GM18505 (cell line): ENCODE measurements around the gene ALDH1A3.

Experiments
- ATAC-seq: cut with Tn5 transposase; IDR thresholded peaks from one replicate; pipeline ENCODE4 v1.9.1; 2021; ENCODE audit not compliant: unreplicated experiment
- POLR2A ChIP-seq: IDR thresholded peaks from 4 replicates; pipeline ENCODE4 v1.6.1; 2011; ENCODE audit warnings: borderline replicate concordance; ENCODE audit not compliant: insufficient read depth, insufficient read length; ENCODE audit errors: extremely low read depth

Gene ALDH1A3

DNA sequence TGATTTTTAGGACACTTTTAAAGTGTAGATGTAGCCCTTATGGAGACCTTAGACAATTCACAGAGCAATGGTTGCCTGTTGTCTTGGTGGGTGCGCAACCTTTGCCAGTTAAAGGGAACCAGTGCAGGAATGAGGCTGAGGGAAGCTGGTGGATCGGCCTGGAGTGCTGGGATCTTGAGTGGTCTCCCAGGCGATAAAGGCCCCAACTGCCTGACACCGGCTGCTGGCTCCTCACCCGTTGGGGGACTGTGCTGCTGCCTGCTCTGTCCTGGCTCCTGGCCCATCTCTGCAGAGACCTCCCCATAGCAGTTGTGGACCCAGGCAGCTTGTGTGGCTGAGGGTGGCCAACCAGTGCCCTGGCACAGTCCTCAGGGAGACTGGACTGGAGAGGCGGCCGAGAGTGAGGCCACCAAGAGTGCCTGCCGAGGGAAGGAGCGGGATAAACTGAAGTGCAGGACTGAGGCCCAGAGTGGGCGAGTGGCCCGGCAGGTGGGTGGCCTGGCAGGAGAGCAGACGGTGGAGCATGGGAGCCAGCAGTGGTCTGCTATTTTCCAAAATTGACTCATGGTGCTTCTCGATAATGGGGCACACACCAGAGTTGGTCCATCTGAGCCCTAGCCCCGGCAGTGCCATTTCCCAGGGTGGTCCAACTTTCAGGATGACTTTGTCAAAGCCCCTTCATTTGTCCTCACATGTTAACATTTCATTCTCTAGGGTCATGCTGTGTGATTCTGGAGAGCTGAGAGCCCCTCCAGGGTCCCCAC is 2.1 kb downstream of the ALDH1A3 start:
- TF ChIP-seq POLR2A = no peak
- ATAC-seq = no peak

DNA sequence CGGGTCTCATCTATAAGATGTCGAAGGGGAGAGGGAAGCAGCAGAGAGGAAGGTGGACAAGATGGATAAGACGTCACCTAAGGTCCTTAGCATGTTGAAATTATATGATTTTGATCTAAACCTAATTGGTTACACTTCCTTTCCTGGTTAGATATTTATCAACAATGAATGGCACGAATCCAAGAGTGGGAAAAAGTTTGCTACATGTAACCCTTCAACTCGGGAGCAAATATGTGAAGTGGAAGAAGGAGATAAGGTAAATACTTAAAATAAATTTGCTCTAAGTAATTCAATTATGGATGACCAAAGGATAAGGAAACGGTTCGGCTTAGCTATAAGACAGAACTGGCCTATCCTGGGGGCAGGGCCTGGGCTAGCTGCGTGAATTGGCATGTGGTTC is 5.5 kb downstream of the ALDH1A3 start:
- no peak for ATAC-seq
- no peak for TF ChIP-seq POLR2A

DNA sequence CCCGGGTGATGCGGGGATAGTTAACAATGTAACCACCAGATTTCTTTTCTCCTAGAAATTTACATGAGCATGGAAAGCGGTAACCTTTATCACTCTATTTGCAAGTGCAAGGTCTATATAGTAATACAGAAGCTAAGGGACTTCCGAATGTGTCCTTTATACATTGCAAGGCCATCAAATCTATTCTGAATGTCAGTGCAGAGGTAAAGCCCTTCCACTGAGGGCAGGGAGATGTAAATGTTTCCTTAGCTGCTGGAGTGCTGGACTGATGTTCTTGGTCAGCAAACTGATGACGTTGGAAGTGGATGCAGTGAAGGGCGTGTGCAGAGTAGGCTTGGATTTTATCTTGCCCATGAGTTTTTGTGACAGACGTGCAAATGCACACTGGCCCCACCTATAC is 6.2 kb downstream of the ALDH1A3 start:
- ATAC-seq = no peak
- TF ChIP-seq POLR2A = no peak

DNA sequence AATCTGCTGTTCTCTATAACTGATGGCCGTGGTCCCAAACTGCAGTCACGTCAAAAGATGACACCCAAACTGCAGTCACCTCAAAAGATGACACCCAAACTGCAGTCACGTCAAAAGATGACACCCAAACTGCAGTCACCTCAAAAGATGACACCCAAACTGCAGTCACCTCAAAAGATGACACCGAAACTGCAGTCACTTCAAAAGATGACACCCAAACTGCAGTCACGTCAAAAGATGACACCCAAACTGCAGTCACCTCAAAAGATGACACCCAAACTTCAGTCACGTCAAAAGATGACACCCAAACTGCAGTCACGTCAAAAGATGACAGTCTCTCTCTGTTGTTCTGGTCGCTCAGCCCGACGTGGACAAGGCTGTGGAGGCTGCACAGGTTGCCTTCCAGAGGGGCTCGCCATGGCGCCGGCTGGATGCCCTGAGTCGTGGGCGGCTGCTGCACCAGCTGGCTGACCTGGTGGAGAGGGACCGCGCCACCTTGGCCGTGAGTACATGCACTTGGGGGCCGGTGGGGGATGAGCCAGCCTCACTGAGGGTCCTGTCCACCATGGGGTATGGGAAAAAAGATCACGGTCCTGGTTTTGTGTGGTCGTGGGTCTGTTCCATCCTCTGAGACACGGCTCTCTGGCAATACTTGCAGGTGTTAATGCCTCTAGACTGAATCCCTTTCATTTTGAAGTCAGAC is 7.7 kb downstream of the ALDH1A3 start:
- no peak for TF ChIP-seq POLR2A
- no peak for ATAC-seq

DNA sequence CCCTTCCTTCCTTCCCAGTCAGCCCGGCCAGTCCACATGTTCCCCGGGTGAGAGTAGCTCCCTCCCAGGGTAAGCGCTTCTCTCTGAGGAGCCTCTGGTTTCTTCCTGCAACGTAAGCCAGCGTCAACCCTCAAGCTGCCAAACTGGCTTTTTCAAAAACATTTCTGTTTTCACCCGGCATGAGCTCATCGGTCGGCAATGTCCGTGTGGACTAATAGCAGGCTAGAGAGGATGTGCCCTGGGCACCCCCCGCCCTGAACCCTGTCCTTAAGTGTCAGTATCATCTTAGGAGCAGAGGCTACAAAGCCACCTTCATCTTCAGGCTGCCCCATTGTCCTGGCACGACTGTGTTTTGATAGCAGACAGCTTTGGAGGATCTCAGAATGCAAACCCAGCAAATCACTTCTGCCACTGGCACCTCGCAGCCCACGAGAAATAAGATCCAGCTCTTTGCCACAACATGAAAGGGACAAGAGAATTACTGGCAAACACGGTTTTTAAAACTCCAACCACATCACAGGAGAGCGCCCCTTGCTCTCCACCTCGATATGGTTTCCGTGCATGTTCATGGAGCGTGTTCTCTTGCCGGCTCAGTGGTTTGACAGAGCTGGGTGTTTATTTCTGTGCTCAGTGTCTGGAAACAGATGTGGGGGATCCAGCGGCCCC is 9.9 kb downstream of the ALDH1A3 start:
- no peak for ATAC-seq
- TF ChIP-seq POLR2A = no peak

DNA sequence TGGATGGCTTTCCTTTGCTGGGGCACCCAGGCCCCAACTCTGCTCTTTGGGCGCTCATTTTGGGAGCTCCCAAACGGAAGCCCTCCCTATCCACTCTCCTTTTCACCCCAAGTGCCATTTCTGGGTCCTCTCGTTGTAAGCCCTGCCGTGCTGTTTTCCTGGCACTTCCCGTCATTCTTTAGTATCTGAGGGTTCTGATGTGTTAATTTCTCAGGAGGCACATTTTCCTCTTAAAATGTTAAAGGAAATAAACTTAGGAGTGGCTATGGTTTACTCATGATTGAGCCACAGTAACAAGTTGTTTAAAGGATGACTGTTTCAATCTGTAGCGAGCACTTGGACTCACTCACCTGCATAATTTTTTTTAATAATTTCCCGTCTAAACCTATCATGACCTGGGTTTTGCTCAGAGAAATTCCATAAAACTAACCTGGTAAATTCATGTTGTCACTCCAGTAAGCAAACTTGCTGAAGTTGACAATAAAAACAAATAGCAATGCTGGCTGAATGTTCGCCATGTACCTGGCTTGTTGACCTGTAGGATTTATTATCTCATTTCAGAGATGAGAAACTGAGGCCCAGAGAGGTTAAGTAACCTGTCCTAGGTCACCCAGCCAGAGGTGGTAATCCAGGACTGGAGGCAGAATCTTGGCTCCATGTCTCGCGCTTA is 10.6 kb downstream of the ALDH1A3 start:
- ATAC-seq = no peak
- no peak for TF ChIP-seq POLR2A

DNA sequence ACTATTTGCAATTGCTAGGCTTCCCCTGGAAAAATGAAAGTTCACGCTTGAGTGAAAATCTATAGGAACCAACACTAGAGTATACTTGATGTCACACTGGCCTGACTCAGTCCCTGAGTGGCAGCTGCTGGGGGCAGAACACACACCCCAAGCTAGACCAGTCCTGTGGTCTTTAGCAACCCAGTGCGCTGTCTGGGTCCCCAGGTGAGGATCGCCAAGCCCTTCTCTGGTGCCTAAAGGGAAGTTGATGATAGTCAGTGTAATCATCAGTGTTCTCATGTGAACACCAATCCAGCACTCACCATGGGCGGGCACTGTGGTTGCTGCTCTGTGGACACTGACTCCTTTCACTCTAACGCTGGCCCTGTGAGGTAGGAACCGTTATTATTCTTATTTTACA is 11.2 kb downstream of the ALDH1A3 start:
- TF ChIP-seq POLR2A = no peak
- no peak for ATAC-seq

DNA sequence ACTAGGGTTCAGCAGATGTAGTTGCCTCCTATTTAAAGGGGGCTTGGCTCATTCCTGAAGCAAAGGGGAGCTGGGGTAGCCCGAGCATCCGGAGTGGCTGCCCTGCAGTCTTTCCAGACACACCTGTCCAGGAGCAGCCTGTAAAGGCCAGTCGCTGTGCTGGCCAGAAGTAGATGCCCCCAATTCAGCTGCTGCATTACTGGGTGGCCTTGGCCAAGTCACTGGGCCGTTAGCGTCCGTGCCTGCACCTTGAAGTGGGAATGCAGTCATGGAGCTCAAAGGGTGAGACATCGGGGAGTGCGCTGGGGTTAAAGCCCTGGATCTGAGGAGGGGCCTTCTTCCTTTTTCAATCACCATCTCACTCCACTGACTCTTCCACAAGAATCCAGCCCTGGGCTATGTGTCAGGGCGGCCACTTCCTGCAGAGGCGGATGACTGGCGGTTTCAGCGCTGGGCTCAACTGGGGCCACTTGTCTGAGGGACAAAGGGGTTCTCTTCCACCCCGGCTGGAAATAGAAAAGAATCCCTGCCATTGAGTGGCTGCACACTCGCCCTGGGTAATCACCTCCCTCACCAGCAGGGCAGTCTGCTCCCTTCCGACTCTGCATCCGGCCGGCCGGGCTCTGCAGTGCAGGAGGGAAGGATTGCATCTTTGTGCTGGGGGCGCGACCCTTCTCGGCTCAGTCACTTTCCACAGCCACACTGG is 11.8 kb downstream of the ALDH1A3 start:
- no peak for TF ChIP-seq POLR2A
- no peak for ATAC-seq

DNA sequence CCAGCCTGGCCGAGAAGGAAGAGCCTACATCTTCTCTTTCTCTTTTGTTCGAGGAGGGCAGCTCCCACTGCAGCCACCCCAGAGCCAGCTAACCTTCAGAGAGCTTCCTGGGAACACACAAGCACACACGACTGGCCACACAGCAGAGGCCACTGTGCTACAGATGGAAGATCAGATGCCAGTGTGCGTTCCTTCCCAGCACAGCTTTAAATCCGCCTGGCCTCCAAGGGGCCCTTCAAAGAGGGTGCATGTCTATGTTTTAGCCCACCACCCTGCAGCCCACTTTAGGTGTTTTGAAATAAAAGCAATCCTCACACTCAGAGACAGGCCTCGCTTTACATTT is 12.4 kb downstream of the ALDH1A3 start:
- ATAC-seq = no peak
- TF ChIP-seq POLR2A = no peak

DNA sequence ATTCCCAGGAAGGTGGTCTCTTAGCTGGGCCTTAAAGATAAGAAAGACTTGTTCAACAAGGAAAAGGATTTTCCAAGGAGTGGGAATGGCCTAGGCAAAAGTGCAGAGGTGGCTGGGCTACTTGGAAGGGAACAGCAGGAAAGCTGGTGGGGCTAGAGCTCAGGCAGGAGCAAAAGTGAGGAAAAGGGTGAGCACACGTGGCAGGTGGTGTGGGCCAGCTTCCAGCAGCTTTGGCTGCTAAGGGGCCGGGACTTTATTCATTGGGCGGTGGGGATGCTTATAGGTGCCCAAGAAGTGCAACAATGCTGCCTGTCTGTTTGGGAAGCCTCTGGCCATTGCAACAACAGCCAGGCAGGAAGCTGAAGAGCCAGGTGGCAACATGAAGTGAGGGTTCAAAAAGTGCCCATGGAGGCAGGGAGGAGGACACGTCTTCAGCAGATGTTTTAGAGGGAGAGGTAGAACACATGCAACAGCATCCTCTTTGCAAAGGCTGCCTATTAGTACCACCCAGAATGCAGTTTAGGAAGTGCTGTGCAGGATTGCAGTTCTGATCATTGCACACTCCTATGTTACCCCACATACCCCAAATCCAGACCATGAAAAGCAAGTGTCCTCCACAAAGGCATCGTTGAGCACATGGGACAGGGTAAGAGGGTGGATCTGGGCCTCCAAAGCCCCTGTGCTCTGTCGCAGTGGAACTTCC is 13.8 kb downstream of the ALDH1A3 start:
- no peak for TF ChIP-seq POLR2A
- ATAC-seq = no peak

DNA sequence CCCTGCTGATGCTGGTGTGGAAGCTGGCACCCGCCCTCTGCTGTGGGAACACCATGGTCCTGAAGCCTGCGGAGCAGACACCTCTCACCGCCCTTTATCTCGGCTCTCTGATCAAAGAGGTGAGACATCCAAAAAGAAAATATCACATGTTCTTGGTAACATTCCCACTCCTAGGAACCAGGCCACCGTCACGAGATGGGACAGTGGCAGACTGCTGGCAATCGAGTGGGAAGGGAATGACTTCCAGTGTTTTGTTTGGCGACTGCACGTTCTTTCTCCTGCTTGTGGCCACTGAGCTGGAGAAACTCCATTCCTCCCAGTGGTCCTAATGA is 14.3 kb downstream of the ALDH1A3 start:
- TF ChIP-seq POLR2A = no peak
- no peak for ATAC-seq

DNA sequence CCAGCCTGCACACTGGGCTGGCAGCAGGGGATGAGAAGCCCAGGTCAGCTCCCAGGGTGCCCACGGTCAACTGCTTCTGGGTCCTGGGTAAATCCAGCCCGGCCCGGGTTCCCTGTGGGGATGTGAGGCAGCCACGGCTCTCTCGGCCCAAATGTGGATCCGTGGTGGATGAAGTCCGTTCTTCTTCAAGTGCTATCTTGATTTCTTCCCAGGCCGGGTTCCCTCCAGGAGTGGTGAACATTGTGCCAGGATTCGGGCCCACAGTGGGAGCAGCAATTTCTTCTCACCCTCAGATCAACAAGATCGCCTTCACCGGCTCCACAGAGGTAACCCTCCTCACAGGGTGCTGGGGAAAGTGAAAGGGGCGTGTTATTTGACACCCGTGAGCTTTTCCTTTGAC is 16.1 kb downstream of the ALDH1A3 start:
- no peak for TF ChIP-seq POLR2A
- no peak for ATAC-seq
